LNCaP clone FGC (cell line): ENCODE results near the gene MYO1G.

Experiments used
- DNase-seq: peaks from one replicate; pipeline ENCODE4 v3.0.0-alpha.2; 2011; ENCODE audit warnings: low read depth
- H3K4me3 ChIP-seq: 2 replicates; pipeline ENCODE4 v1.5.1; 2011; ENCODE audit warnings: mild to moderate bottlenecking, low read depth, low read length, control low read depth
- TF ChIP-seq, protein P1 (sequence below): IDR thresholded peaks from 2 replicates; pipeline ENCODE4 v1.5.1; 2012; ENCODE audit warnings: mild to moderate bottlenecking; ENCODE audit not compliant: control insufficient read depth, insufficient read depth; ENCODE audit errors: extremely low read depth

The MYO1G gene

DNA sequence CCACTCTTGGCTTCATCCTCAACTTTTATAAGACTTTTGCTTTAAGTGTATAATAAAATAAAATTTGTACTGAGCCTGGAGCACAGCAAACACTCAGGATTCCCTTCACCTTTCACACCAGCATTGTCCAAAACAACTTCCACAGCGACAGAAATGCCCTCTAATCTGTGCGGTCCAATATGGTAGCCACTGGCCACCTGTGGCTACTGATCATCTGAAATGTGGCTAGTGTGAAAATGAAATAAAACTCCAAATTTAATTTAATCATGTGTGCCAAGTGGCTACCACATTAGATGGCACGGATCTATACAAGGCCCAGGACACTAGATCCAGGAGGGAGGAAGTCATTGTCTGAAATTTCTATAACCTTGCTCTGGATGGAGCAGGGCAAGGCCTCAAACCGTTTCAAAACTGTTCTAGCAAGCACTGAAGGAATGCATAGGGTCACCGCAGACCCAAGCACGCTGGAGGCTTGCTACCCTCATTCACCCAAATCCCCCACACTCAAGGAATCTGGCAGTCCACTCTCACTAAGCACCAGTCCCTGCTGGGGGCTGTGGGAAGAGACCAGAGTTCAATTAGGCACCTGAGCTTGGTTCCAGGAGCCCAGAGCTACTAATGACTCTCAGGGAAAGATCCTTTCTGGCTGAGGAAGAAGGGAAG is 6.3 kb upstream of the MYO1G start:
- TF ChIP-seq, protein P1, sequence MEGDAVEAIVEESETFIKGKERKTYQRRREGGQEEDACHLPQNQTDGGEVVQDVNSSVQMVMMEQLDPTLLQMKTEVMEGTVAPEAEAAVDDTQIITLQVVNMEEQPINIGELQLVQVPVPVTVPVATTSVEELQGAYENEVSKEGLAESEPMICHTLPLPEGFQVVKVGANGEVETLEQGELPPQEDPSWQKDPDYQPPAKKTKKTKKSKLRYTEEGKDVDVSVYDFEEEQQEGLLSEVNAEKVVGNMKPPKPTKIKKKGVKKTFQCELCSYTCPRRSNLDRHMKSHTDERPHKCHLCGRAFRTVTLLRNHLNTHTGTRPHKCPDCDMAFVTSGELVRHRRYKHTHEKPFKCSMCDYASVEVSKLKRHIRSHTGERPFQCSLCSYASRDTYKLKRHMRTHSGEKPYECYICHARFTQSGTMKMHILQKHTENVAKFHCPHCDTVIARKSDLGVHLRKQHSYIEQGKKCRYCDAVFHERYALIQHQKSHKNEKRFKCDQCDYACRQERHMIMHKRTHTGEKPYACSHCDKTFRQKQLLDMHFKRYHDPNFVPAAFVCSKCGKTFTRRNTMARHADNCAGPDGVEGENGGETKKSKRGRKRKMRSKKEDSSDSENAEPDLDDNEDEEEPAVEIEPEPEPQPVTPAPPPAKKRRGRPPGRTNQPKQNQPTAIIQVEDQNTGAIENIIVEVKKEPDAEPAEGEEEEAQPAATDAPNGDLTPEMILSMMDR, result no peak
- H3K4me3 ChIP-seq, result peak overlapping the region; percentile 90
- no peak for DNase-seq

GRCh38 chr7:44984478-44984758 is 5.6 kb upstream of the MYO1G start:
- DNase-seq, result no peak
- H3K4me3 ChIP-seq, result peak overlapping the region; percentile 90
- TF ChIP-seq, protein P1, result no peak

- peak overlapping the region; percentile 90 for H3K4me3 ChIP-seq
- no peak for DNase-seq
- TF ChIP-seq, protein P1, result no peak
Observed at GRCh38 chr7:44983742-44984477, 5.1 kb upstream of the MYO1G start.

DNA sequence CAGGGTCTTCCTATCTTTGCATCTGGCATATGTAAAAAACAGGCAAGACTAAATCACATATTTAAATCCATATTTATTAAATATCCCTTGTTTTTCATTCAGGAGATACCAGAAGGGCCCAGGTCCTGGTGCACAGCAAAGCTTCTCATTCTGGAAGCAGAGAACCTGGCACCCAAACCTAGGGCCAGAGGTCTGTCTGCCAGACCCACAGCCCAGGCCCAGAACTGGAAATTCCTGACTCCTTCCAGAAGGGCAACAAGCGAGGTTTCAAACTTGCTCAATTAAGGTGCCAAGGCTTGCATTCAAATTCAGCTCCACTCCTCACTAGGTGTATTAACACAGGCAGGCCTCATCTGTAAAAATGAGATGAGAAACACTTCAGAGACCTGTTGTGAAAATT is 4.2 kb upstream of the MYO1G start:
- DNase-seq, result no peak
- no peak overlapping the region for H3K4me3 ChIP-seq
- TF ChIP-seq, protein P1, result no peak

DNA sequence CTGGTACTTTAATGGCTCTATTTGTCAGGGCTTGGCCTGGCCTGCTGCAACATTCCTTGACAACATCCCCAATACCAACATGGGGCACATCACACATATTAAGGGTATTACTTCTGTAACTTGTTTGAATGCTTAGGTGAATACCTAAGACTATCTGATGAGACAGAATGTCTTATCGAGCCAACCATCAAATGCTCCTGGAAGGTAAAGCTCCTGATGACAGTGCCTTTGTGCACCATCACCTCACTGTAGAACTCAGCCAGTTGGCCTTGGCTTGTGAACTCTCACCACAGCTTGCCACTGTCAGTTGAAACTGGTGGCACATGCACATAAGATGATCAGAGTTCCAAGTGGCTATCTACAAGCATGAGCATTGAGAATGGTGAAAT is 3.7 kb upstream of the MYO1G start:
- H3K4me3 ChIP-seq, result no peak overlapping the region
- DNase-seq, result no peak
- TF ChIP-seq, protein P1, result no peak

- H3K4me3 ChIP-seq, result no peak overlapping the region
- TF ChIP-seq, protein P1, result no peak
- no peak for DNase-seq
Observed at GRCh38 chr7:44981035-44981706, 2.4 kb upstream of the MYO1G start.
